G401.6 (cell line): ENCODE results near the gene SLC2A13.

Experiments used
- FAIRE-seq: peaks from 2 replicates; lab custom pipeline; 2012; peaks lifted over from hg19 to GRCh38; lab: Jason Lieb, UNC

Gene SLC2A13

GRCh38 chr12:39990122-39991101 is 115.5 kb downstream of the SLC2A13 start:
- FAIRE-seq = no peak

- no peak for FAIRE-seq
Measured at GRCh38 chr12:39989501-39989900, 116.4 kb downstream of the SLC2A13 start.

- no peak for FAIRE-seq
Measured at GRCh38 chr12:39988574-39988973, 117.3 kb downstream of the SLC2A13 start.

GRCh38 chr12:39986674-39987073 is 119.2 kb downstream of the SLC2A13 start:
- FAIRE-seq = no peak

- no peak for FAIRE-seq
Measured at GRCh38 chr12:39984670-39985069, 121.2 kb downstream of the SLC2A13 start.

DNA sequence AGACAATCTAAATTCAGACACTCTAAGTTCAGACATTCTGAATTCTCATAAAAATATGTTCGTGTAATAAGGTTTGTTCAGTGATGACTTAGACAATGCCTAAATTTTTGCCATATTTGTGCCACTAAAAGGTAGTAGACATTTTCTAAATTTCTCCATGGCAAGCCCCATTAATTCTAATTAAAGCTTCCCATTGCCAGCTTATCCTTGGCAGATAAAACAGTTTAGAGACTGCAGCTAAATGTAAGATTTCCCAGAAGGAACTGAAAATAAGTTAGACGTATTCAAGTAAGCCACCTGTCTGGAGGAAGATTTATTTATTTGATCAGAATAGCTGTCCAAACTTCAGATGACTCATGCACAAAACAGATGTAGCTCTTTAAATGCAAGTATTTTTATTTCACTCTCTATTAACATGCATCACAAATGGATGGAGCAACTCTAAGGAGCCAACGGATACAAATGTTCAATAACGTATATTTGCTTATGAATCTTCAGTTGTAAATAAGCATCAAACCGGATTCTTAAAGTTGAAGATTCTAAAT is 130.4 kb downstream of the SLC2A13 start:
- no peak for FAIRE-seq

DNA sequence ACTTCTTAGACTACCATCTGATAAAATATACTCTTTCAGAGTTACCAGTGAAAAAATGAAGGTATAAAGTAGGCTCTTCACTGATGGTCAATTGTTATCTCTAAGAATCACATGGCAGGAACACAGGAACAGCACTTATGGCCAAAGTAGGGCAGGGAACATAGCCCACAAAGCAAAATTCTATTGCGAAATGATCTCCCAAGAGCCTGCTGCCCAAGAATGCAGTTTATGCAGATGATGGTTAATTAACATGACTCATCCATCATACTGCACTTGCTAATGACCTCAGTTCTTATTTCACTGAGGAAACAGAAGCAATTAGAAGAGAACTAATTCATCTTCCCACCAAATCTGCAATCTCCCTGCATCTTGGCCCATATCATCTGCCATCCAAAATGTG is 133.8 kb downstream of the SLC2A13 start:
- FAIRE-seq = no peak

GRCh38 chr12:39971348-39971747 is 134.5 kb downstream of the SLC2A13 start:
- FAIRE-seq = no peak

- no peak for FAIRE-seq
Measured at GRCh38 chr12:39966721-39967120, 139.2 kb downstream of the SLC2A13 start.

- no peak for FAIRE-seq
Measured at GRCh38 chr12:39966256-39966655, 139.6 kb downstream of the SLC2A13 start.

DNA sequence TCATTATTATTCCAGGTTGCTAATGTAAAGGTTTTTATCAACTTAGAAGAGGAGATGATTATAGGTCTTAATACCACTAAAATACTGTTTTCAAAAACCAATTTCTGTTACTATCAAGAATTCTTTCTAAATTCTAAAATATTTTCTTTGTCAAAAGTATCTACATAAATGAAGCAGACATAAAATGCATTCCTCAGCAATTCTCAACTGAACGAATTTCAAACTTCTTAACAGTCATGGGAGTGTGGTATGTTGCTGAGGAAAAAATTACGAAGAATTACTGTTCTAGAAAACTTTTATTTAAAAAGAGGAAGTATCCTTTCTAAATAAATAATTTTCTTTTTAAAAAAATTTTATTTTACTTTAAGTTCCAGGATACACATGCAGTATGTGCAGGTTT is 146.4 kb downstream of the SLC2A13 start:
- no peak for FAIRE-seq

- FAIRE-seq = no peak
Measured at GRCh38 chr12:39959031-39959430, 146.8 kb downstream of the SLC2A13 start.

DNA sequence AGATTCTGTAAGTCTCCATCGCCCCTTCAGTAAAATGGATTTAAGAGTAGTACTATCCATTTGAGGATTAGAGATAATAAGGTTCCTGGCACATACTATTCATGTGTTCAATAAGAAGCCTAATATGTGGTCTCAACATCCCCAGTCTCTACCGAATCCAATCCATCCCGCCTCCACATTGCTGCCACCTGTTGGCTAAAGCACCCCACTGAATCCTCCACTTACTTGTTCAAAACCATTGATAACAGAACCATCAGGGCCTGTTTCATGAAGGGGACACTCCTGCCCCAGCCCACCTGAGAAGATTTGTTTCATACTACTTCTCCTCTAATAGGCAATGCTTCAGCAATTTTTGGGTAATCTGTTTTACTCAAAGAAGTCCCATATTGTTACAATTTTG is 147.5 kb downstream of the SLC2A13 start:
- no peak for FAIRE-seq

DNA sequence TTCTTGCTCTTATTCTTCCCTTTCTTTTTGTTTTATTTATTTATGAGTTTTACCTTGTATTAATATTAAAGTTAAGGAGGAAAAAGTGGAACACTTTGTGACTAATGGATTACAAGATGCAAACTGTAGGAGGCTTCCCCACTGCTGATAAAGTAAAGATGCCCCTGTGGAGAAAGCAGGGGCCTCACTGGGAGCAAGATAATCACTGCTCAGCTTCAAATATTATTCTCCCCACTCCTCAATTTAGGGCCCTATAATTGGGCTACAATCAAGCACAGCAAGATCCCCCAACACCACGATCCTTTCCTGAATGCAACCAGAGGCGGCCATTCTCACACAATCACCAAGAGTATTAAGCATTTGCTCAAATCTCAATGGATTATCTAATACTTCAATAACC is 149.2 kb downstream of the SLC2A13 start:
- FAIRE-seq = no peak

DNA sequence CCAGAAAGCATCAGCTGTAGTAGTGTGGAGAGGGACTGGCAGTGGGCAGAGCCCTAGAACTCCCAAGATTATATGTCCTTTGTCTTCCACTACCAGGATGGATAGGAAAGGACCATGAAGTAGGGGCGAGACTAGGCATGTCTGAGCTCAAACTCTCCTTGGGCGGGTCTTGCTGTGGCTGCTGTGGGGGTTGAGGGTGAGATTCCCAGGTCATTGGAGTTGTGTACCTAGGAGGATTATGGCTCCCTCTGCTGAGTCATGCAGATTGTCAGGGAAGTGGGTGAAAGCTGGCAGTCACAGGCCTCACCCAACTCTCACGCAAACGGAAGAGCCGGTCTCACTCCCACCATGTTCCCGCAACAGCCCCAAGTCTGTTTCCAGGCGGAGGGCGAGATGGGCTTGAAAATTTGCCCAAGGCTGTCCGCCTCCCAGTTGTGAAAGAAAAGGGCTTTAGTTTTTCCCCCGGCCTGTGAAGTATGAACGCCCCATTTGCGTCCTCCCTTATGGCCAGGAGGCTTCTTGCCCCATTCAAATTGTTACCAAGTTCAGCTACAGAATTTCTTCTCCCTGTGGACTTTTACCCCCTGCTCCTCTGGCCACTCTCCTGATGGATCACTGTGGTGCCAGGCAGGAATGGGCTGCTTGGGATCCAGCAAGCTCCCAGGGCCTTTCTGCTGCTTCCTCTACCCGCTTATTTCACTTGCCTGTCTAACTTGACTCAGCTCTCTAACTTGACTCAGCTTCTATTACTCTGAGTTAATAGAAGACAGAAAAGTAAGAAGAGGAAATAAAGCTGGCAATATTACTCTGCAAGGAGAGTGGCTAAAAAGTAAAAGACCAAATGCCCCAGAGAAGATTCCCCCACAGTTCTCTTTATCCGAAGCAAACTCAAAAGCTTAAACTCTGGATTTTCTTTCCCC is 159.3 kb downstream of the SLC2A13 start:
- no peak for FAIRE-seq

GRCh38 chr12:39937119-39937518 is 168.8 kb downstream of the SLC2A13 start:
- no peak for FAIRE-seq

GRCh38 chr12:39935839-39936238 is 170.0 kb downstream of the SLC2A13 start:
- no peak for FAIRE-seq

- FAIRE-seq = no peak
Measured at GRCh38 chr12:39935275-39935674, 170.6 kb downstream of the SLC2A13 start.

DNA sequence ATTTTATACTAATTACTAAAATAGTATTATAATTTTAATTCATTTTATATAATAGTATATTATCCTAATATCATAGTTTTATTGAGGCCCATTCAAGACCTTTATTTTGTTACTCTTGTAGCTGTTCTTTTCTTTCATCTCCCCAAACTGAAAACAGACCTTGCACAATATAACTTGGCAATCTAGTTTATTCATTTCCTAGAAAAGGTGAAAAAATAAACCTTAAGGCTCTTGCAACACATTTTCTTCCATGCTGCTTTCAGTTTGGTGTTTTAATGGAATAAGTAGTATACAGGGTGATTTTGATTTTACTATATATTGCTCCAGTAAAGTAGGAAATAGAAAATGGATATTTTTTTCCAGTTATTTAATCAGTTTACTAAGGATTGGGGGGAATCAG is 174.0 kb downstream of the SLC2A13 start:
- FAIRE-seq = no peak

DNA sequence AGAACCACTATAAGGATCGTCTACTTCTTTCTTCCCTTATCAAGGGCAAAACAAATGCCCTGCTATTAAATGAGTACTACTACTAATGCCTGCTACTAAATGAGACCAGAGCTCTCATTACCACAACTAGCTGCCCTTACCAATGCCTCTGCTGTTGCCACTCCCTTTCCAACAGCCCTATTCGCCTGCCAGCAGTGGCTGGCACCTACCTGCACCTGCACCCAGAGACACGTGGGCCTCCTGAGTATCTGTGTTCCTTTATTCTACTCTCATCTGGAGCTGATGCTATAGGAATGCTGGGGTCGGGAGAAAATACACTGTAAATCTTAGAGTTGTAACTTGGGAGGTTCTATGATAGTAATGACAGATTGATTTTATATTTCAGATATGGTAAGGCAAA is 174.7 kb downstream of the SLC2A13 start:
- FAIRE-seq = no peak

GRCh38 chr12:39930101-39930500 is 175.8 kb downstream of the SLC2A13 start:
- no peak for FAIRE-seq

- no peak for FAIRE-seq
Measured at GRCh38 chr12:39928181-39928899, 177.5 kb downstream of the SLC2A13 start.
